Vagina (tissue), 2 donors: Measurements from ENCODE around the gene HOXC10.

Source experiments
- CTCF ChIP-seq, 3 experiments: fragments of 450-650 bp in 2 of 3; fragments of 200-600 bp in 1 of 3; sonication (generic) in 1 of 3; IDR thresholded peaks; one replicate each; pipeline ENCODE4 v1.5.1; 2017 to 2019; ENCODE audit warnings: antibody characterized with exemption in 3 of 3, mild to moderate bottlenecking in 2 of 3, moderate library complexity in 2 of 3
- POLR2A ChIP-seq, 2 donors: fragments of 450-650 bp; IDR thresholded peaks; one replicate each; pipeline ENCODE4 v1.6.1; 2017; ENCODE audit warnings: antibody characterized with exemption in 2 of 2, mild to moderate bottlenecking in 2 of 2, moderate library complexity in 2 of 2
- POLR2AphosphoS5 ChIP-seq, 2 donors: sonication (generic); formaldehyde crosslinking; IDR thresholded peaks; one replicate each; pipeline ENCODE4 v1.9.0; 2017; ENCODE audit warnings: antibody characterized with exemption in 2 of 2, mild to moderate bottlenecking in 2 of 2, low read depth in 1 of 2; ENCODE audit not compliant: insufficient read depth in 1 of 2

DNA sequence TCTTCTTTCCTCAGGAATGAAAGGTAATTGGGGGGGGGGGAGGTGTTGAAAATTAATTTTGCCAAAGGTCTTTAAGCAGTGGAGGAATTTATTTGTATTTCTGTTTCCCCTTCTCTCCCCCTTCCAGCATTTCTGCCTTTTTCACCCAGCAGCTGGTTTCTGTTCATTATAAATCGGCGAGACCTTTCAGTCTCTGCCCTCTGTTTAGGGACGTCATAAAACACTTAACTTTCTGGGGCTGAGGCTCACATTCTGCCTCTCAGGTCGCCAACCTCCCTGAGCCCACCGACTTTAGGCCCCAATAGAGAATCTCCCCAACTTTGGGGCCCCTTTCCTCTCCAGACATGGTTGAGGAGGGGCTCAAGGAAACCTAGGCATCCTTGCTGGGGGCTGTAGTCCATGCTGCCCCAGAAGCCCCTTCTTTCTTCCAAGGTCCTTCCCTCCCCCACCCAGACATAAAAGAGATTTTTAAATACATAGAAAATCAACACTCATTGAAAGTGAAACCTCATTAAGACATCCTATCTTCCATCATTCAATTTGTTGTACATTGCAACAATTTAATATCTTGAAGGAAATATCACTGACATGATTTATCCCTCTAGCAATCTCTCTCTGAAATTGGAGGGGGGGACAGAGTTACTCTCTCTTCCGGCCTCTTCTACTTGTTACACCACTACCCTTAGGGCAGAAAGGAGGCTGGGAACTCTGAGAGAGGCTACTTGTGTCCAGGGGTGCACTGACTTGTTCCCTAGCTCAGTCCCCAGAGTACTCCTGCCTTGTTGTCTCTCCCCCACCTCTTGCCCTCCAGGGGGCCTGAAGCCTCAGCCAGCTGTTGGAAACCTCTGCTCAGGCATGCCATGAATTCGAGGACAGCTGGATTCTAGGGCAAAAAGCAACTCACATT is 40.8 kb downstream of the HOXC10 start:
- no peak for TF ChIP-seq POLR2AphosphoS5 (IDR thresholded peaks at IDR 0.05; ENCODE audit: insufficient read depth in 1 of 2, low read depth in 1 of 2)
- no peak for TF ChIP-seq POLR2A (IDR thresholded peaks at IDR 0.05)
- TF ChIP-seq CTCF (IDR thresholded peaks at IDR 0.05): no peak
